ENCODE measurements around the gene FADD.
"Not testable (repeated sequence)": the region's sequence is repeated elsewhere in the genome, so short reads cannot be mapped to it uniquely, and the experiment has no call there.

FADD gene

GRCh38 chr11:70205766-70206165, 2.7 kb downstream of the FADD start:
- no peak for DNase-seq

GRCh38 chr11:70206226-70206981, 3.3 kb downstream of the FADD start:
- no peak for DNase-seq

GRCh38 chr11:70206982-70207376, 3.9 kb downstream of the FADD start:
- no peak for DNase-seq

DNA sequence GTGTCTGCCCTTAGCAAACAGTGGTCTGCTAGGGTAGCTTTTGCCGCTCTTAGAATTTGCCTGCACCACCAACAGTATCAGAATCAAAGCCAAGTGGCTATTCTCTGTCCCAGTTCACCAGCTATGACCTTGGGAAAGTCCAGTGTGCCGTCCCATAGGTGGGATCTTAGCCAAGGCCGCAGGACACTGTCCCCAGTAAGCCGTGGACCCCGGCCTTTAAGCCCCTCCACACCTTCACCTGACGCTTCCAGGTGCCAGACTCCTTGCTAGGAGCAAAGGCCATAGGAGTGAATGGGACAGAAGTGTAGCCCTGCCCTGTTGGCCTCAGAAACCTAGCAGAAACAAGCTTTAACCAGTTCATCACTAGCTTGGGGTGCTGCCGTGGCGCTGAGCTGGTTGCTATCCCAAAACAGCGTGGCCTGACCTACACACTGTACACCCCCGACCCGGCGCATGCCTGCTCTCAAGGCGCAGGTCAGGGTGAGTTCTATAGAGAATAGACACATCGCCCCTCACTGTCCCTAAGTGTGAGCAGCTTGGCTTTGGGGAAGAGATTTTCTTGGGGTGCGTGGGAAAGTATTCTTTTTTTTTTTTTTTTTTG, 4.5 kb downstream of the FADD start:
- DNase-seq = no peak

DNA sequence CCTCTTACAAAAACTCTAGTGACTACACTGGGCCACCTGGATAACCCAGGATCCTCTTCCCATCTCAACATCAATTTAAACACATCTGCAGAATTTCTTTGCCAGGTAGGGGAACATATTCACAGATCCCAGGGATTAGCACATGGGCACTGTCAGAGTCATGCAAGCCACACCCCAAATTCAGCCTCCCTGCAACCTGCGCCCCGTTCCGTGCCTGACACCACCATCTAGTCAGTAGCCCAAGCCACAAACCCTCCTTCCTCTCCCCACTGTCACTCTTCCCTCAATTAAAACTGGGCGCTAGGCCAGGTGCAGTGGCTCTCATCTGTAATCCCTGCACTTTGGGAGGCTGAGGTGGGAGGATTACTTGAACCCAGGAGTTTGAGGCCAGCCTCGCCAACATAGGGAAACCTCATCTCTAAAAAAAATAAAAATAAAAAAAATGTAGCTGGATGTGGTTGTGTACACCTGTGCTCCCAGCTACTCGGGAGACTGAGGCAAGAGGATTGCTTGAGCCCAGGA, 6.4 kb downstream of the FADD start:
- no peak for DNase-seq

DNA sequence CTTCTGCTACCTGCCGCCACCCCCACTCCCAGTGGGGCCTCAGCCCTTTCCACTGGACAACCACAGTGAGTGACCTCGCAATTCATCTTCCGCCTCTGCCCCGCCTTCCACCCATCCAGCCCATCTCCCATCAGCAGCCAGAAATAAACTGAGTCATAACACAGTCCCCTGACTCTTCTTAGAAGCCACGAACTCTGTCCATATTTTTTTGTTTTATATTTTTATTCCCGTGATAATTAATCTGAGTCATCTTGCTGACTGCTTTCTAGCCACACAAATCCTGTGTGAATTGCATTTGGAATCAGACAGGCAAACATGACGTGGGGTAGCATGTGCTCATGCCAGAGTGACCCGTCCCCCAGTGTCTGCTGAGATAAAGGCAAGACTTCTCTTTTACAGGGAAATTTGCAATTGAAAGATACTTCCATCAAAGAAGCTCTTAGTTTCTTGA, 7.0 kb downstream of the FADD start:
- no peak for DNase-seq

DNA sequence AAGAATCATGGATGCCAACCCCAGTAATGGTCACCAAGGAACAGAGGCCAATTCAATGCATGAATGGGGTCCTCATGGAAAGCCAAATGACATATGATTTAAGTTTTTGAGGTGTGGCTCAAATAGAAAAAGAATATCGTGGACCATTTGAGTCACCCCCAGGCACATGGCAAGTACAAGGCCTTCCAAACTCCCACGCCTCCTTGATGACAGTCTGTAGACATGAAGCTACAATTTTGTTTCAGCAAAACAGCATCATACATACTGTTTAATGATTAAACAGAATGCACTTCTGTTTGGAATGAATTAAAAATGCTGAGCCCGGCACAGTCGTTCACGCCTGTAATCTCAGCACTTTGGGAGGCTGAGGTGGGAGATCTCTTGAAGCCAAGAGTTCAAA, 7.4 kb downstream of the FADD start:
- no peak for DNase-seq

DNA sequence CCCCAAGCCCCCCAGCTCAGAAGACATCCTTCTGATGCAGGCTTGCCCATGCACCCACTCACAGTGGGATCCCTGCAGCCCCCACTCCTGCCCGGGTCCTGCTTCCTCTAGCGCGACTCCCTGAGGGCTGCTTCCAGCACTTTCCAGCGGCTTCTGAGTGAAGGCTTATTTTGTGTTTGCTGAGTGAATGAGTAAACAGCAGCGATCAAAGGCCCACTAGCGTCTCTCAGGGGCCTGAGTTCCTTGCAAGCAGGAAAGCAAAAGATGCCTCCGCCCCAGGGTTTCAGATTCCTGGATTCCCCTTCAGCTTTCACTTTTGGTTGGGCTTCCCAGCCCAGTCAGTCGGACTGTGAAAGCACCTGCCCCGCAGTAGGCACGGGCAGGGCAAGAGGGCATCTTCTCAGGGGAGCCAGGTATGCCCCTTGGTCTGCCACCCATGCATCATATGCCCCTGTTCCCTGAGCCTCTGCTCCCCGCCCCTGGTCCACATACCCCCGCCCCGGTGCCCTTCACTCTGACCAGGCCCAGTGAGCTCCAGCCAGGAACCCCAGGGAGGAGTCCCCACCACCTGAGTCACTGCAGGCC, 9.2 kb downstream of the FADD start:
- DNase-seq = no peak

- DNase-seq = not testable (repeated sequence)
Observed at GRCh38 chr11:70217388-70217787, 14.3 kb downstream of the FADD start.

- DNase-seq = not testable (repeated sequence)
Observed at GRCh38 chr11:70218076-70218475, 15.0 kb downstream of the FADD start.

DNA sequence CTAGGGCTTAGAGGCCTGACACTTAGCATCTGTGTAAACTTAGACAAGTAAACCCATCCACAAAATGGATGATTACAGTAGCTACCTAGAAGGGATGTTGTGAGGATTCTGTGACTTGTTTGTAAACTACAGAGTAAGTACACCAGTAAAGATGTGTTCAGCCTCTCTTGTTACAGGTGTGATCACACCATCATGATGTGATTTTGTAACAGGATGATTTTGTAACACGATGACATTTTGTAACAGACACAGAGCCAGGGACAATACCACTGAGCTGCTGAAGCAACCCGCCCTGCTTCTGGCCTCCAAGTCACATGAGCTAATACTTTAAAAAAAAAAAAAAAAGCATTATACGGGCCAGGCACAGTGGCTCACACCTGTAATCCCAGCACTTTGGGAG, 17.0 kb downstream of the FADD start:
- no peak for DNase-seq

DNA sequence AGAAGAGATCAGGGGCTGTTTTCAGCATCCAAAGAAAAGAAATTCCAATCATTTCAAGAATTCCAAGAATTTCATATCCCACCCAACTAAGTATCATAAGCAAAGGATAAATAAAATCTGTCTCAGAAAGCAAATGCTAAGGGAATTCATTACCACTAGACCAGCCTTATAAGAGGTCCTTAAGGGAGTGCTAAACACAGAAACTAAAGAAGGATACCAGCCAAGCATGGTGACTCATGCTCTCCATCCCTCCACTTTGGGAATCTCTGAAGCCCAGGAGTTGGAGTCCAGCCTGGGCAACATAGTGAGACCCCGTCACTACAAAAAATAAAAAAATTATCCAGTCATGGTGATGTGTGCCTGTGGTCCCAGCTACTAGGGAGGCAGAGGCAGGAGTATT, 17.8 kb downstream of the FADD start:
- no peak for DNase-seq

DNA sequence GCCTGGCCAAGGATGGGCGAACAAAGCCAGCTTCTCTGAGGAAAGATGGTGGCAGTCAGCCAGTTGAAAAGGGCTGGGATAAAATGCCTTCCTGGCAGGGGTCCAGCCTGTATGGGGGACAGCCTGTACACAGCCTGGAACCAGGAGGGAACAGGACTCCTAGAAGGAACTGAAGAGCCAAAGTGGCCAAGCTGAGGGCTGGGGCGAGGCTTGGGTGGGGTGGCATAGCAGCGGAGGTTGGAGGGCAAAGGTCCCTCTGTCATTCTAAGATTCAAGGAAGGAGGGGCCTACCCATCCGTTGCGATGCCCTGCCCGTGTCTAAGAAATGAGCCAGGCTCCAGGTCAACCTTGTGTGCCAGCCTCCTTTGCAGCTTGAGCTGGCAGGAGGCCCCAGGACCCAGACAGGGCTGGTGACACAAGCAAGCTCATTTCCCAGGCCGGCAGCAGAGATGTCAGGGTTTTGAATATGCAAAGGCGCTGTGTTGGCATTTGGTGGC, 22.6 kb downstream of the FADD start:
- DNase-seq = no peak

DNA sequence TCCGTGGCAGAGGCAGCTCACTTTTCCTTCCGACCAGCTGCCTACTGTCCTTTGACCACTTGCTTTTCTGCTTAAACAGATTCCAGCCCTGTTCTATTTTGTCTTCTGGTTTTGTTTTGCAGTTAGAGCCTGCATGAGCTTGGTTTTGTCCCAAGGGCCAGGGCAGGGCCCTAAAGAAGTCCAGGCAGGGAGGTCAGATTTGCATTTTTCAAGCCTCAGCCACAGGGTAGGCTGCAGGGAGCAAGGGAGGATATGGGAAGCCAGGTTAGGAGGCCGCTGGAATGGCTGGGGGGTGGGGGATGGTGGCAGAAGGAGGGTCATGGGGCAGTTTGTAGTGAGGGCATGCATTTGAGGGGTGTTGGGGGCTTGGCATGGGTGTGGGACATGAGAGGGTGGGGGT, 23.1 kb downstream of the FADD start:
- no peak for DNase-seq

GRCh38 chr11:70226967-70227366, 23.9 kb downstream of the FADD start:
- DNase-seq = peak in 1 of 2 experiments; percentile 24

DNA sequence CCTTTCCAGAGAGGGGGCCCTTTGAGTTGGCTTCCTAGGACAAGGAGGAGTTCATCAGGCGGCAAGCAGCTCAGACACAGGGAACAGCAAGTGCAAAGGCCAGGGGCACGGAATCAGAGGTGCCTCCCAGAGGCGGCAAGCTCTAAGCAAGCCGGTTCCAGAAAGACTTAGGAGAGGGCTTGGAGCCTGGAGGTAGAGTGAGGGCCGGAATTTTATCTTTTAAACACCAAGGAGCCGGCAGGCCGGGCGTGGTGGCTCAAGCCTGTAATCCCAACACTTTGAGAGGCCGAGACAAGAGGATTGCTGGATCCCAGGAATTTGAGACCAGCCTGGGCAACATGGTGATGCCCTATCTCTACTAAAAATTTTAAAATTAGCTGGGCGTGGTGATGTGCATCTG, 26.6 kb downstream of the FADD start:
- no peak for DNase-seq

GRCh38 chr11:70230151-70230839, 27.2 kb downstream of the FADD start:
- no peak for DNase-seq

DNA sequence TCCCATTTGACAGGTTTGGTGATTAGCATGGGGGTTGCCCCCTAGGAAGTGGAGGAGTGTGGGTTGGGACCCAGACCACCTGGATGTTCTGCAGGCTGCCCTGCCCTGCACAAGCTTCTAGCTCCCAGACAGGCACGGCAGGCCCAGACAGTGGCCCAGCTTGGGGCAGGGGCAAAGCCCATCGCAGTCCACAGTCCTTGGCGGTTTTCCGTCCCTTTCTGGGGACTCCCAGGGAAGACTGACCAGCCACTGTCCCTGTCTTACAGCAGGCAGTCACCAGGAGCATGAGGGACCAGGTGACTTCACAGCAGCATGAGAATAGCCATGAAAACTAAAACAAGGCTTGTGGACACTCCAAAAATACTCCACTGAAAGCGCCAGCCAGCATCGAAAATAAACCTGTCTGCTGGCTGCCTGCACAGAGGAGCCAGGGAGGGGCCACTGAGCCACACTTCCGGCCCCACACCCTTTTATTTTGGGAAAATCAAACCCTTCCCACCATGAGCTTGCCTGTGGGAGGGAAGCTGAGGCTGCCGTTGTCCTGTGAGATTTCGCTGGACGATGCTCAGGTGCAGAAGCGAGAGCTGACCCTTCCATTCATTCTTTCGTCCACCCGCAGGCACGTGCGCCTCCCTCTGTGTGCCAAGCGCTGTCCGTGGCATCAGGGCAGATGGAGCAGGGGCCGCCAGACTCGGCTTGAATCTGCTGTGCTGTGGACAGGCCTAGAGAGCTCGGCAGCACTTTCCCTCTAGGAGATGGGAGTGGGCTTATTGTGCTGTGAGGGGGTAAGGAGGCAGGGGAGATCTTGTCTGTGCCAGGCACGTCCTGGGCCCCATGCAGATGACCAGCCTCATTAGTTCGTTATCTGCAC, 28.0 kb downstream of the FADD start:
- no peak for DNase-seq

- DNase-seq = no peak
Observed at GRCh38 chr11:70233034-70233433, 29.9 kb downstream of the FADD start.

GRCh38 chr11:70233511-70233934, 30.4 kb downstream of the FADD start:
- no peak for DNase-seq

- DNase-seq = no peak
Observed at GRCh38 chr11:70233962-70234361, 30.9 kb downstream of the FADD start.

GRCh38 chr11:70240337-70240736, 37.2 kb downstream of the FADD start:
- DNase-seq = no peak
